Measurements from ENCODE around the gene RSF1. TPM values are rescaled to one million over a fixed set of nuclear protein-coding genes. Genes with fewer than 3 reads are reported as not detected.

RSF1 gene
- total and polyA plus RNA-seq, 2 experiments from 2014 or later: 68.9 to 81.7 TPM

DNA sequence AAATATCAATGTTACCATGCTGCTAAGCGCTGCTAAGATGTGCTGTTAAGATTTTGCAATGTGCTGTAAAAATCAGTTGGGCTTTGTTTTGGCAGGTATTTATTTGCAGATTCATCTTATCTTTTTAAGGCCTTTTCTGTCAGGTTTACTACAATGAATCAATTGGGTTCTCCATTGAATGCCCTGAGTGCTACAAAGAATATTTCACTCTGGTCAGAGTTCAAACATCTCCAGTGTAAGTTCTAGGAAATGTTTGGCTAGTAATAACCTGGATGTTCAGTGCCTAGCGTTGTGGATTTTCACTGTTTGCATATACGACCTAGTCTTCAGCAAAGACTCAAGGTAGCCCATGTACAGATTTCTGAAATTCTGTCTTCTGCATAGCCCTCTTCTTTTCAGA, 36.0 kb downstream of the RSF1 start:
- H3K27me3 ChIP-seq: no peaks in the 10 kb centered on the region
- TF ChIP-seq, protein P1, sequence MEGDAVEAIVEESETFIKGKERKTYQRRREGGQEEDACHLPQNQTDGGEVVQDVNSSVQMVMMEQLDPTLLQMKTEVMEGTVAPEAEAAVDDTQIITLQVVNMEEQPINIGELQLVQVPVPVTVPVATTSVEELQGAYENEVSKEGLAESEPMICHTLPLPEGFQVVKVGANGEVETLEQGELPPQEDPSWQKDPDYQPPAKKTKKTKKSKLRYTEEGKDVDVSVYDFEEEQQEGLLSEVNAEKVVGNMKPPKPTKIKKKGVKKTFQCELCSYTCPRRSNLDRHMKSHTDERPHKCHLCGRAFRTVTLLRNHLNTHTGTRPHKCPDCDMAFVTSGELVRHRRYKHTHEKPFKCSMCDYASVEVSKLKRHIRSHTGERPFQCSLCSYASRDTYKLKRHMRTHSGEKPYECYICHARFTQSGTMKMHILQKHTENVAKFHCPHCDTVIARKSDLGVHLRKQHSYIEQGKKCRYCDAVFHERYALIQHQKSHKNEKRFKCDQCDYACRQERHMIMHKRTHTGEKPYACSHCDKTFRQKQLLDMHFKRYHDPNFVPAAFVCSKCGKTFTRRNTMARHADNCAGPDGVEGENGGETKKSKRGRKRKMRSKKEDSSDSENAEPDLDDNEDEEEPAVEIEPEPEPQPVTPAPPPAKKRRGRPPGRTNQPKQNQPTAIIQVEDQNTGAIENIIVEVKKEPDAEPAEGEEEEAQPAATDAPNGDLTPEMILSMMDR (IDR thresholded peaks at IDR 0.05; ENCODE audit: low read depth, low read length): no peak
- H3K9me3 ChIP-seq (ENCODE audit: low read depth): no peaks in the 10 kb centered on the region
- H3K27ac ChIP-seq: no peak overlapping the region
- no peak overlapping the region for H3K4me3 ChIP-seq
- H3K36me3 ChIP-seq: no peaks in the 10 kb centered on the region
- H3K4me1 ChIP-seq (ENCODE audit: low read depth): peaks cover 7% of the 10 kb centered on the region
- DNase-seq (ENCODE audit: low read depth in 1 of 2, low spot score in 1 of 2): no peak

DNA sequence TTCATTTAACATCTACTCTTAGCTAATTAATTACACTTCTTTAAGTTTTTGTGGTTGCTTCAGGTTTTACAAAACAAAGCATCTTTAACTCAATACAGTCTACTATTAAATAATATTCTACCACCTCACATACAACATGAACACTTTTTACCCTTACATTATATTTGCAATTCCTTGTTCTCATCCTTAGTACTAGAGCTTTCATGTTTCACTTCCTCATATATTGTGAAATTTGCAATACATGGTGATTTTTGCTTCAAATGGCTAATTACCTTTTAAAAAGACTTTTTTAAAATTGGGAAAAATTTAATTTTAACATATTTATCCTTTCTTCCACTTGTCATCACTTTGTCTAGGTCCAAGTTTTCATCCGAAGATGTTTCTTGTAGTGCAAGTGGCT, 37.5 kb downstream of the RSF1 start:
- TF ChIP-seq, protein P1 (IDR thresholded peaks at IDR 0.05; ENCODE audit: low read depth, low read length): no peak
- no peak overlapping the region for H3K4me3 ChIP-seq
- DNase-seq (ENCODE audit: low read depth in 1 of 2, low spot score in 1 of 2): no peak
- no peaks in the 10 kb centered on the region for H3K9me3 ChIP-seq (ENCODE audit: low read depth)
- no peaks in the 10 kb centered on the region for H3K36me3 ChIP-seq
- no peaks in the 10 kb centered on the region for H3K27me3 ChIP-seq
- H3K4me1 ChIP-seq (ENCODE audit: low read depth): no peaks in the 10 kb centered on the region
- no peak overlapping the region for H3K27ac ChIP-seq

DNA sequence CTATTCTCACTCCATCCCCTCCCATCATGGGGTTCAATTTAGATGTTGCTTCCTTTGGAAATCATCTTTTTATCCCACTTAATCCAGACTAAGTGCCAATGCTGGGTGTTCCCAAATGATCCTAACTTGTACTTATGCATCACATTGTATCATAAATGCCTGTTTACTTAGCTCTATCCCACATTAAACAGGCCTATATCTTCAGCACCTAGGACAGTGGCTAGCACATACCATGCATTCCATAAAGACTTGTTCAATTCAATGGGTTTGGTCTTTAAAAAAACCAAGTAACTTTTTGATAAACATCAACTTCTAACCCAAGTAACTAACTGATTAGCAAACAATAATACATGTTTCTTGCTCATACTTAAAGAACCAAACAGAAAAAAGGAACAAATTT, 40.6 kb downstream of the RSF1 start:
- Histone ChIP-seq H3K4me1 (ENCODE audit: low read depth) (no peaks in the 10 kb centered on the region), H3K27me3 (no peaks in the 10 kb centered on the region), H3K4me3 (no peak overlapping the region), H3K36me3 (no peaks in the 10 kb centered on the region), H3K27ac (no peak overlapping the region), H3K9me3 (ENCODE audit: low read depth) (no peaks in the 10 kb centered on the region)
- TF ChIP-seq, protein P1 (IDR thresholded peaks at IDR 0.05; ENCODE audit: low read depth, low read length): no peak
- DNase-seq (ENCODE audit: low read depth in 1 of 2, low spot score in 1 of 2): peak; percentile 40 to 61

DNA sequence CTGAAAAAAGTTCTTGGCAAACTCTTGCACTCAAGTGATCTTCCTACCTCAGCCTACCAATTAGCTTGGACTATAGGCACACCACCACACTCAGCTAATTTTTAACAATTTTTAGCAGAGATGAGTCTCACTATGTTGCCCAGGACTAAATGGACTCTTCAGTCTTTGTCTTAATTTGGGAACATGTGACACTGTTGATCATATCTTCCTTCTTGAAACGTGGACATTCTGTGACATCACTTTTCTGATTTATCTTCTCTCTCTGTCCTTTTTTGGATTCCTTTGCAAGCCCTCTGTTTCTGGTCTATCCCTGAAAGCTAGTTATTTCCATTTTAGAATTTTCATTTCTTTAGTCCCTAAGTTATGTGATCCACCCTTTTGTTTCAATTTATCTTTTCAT, 42.0 kb downstream of the RSF1 start:
- no peaks in the 10 kb centered on the region for H3K27me3 ChIP-seq
- H3K4me3 ChIP-seq: no peak overlapping the region
- no peaks in the 10 kb centered on the region for H3K9me3 ChIP-seq (ENCODE audit: low read depth)
- no peak for DNase-seq (ENCODE audit: low read depth in 1 of 2, low spot score in 1 of 2)
- TF ChIP-seq, protein P1 (IDR thresholded peaks at IDR 0.05; ENCODE audit: low read depth, low read length): no peak
- H3K4me1 ChIP-seq (ENCODE audit: low read depth): no peaks in the 10 kb centered on the region
- H3K36me3 ChIP-seq: no peaks in the 10 kb centered on the region
- H3K27ac ChIP-seq: no peak overlapping the region

DNA sequence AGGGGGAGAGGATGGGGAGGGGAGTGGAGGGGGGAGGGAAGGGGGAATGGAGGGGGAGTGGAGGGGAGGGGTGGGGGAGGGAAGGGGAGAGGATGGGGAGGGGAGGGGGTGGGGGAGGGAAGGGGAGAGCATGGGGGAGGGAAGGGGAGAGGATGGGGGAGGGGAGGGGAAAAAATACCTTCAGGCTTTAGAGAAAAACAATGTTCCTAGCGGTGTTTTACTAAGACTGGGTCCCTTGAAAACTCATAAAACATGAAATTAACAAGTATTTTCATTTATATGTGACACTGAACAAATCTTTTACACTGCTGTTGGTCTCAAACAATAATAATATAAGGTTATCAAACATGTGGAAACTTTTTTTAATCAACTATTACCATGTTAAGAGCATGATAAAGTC, 42.4 kb downstream of the RSF1 start:
- no peaks in the 10 kb centered on the region for H3K4me1 ChIP-seq (ENCODE audit: low read depth)
- H3K36me3 ChIP-seq: no peaks in the 10 kb centered on the region
- H3K9me3 ChIP-seq (ENCODE audit: low read depth): no peaks in the 10 kb centered on the region
- no peak overlapping the region for H3K4me3 ChIP-seq
- no peak for DNase-seq (ENCODE audit: low read depth in 1 of 2, low spot score in 1 of 2)
- H3K27ac ChIP-seq: no peak overlapping the region
- no peaks in the 10 kb centered on the region for H3K27me3 ChIP-seq
- TF ChIP-seq, protein P1 (IDR thresholded peaks at IDR 0.05; ENCODE audit: low read depth, low read length): no peak

DNA sequence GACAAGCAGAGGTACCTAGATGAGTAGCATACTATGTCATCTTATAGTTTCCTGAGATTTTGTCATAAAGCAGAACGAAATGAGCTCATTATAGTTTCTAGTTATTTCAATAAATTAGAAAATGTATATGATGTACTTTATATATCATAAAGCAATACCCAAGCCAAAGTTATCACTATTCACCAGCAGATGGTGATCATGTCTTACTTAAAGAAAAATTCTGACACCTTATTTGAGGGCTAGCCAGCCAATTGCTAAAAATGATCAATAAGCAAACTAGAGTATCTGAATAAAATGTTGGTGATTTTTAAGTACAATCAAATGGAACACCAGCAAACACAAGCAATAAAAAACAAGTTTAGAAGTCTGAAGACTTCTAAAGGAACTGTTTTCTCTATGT, 44.1 kb downstream of the RSF1 start:
- TF ChIP-seq, protein P1 (IDR thresholded peaks at IDR 0.05; ENCODE audit: low read depth, low read length): peak; percentile 18
- Histone ChIP-seq H3K4me3 (no peak overlapping the region), H3K4me1 (ENCODE audit: low read depth) (no peaks in the 10 kb centered on the region), H3K9me3 (ENCODE audit: low read depth) (no peaks in the 10 kb centered on the region), H3K27ac (no peak overlapping the region), H3K36me3 (no peaks in the 10 kb centered on the region), H3K27me3 (no peaks in the 10 kb centered on the region)
- peak in 1 of 2 donors; percentile 22 for DNase-seq (ENCODE audit: low read depth in 1 of 2, low spot score in 1 of 2)

Data from cardiac muscle cell (in vitro differentiated cells and primary cell).